ENCODE measurements around the gene CCNE1. TPM values are rescaled to one million over a fixed set of nuclear protein-coding genes. Genes with fewer than 3 reads are reported as not detected.

CCNE1 gene
- total and polyA plus RNA-seq, 2 experiments from 2014 or later, result 26.1 to 38.3 TPM

DNA sequence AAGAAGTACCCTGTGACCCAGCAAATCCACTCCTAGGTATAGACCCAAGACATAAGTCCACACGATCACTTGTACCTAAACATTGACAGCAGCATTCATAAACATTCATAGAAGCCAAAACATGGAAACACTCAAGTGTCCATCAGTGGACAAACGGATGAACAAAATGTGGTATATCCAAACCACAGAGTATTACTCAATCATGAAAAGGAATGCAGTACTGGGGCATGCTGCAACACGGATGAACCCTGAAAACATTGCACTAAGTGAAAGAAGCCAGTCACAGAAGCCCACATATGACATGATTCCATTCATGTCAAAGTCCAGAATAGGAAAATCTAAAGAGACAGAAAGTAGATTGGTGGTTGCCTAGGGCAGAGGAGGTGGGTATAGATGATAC is 22.8 kb upstream of the CCNE1 start:
- Mint-ChIP-seq H3K27me3 (ENCODE audit: insufficient read depth, low read depth, poor library complexity) (peaks cover 3% of the 10 kb centered on the region), H3K4me3 (no peak overlapping the region), H3K36me3 (ENCODE audit: low read depth) (no peaks in the 10 kb centered on the region; the same call in 2 of the 3 replicates), H3K4me1 (no peaks in the 10 kb centered on the region), H3K9me3 (no peaks in the 10 kb centered on the region), H3K27ac (no peak overlapping the region)
- H3K4me3 ChIP-seq, result no peak overlapping the region
- DNase-seq (ENCODE audit: low spot score) (no peak), ATAC-seq (no peak)
- H2AFZ ChIP-seq, result no peak overlapping the region
- H3F3A ChIP-seq (replicated peaks; ENCODE audit: low read depth), result no peaks in the 10 kb centered on the region
- TF ChIP-seq, protein P1, sequence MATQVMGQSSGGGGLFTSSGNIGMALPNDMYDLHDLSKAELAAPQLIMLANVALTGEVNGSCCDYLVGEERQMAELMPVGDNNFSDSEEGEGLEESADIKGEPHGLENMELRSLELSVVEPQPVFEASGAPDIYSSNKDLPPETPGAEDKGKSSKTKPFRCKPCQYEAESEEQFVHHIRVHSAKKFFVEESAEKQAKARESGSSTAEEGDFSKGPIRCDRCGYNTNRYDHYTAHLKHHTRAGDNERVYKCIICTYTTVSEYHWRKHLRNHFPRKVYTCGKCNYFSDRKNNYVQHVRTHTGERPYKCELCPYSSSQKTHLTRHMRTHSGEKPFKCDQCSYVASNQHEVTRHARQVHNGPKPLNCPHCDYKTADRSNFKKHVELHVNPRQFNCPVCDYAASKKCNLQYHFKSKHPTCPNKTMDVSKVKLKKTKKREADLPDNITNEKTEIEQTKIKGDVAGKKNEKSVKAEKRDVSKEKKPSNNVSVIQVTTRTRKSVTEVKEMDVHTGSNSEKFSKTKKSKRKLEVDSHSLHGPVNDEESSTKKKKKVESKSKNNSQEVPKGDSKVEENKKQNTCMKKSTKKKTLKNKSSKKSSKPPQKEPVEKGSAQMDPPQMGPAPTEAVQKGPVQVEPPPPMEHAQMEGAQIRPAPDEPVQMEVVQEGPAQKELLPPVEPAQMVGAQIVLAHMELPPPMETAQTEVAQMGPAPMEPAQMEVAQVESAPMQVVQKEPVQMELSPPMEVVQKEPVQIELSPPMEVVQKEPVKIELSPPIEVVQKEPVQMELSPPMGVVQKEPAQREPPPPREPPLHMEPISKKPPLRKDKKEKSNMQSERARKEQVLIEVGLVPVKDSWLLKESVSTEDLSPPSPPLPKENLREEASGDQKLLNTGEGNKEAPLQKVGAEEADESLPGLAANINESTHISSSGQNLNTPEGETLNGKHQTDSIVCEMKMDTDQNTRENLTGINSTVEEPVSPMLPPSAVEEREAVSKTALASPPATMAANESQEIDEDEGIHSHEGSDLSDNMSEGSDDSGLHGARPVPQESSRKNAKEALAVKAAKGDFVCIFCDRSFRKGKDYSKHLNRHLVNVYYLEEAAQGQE (IDR thresholded peaks at IDR 0.05; ENCODE audit: unreplicated experiment), result no peak
- no peak for TF ChIP-seq ZNF114 (CRISPR knock-in tag; IDR thresholded peaks at IDR 0.05)
- no peak for TF ChIP-seq JUNB (IDR thresholded peaks at IDR 0.05; ENCODE audit: unreplicated experiment)
- no peak for TF ChIP-seq ZNF462 (CRISPR knock-in tag; IDR thresholded peaks at IDR 0.05)
- TF ChIP-seq, protein P2, sequence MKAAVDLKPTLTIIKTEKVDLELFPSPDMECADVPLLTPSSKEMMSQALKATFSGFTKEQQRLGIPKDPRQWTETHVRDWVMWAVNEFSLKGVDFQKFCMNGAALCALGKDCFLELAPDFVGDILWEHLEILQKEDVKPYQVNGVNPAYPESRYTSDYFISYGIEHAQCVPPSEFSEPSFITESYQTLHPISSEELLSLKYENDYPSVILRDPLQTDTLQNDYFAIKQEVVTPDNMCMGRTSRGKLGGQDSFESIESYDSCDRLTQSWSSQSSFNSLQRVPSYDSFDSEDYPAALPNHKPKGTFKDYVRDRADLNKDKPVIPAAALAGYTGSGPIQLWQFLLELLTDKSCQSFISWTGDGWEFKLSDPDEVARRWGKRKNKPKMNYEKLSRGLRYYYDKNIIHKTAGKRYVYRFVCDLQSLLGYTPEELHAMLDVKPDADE (IDR thresholded peaks at IDR 0.05), result no peak
- TF ChIP-seq CREB1 (CRISPR knock-in tag; IDR thresholded peaks at IDR 0.05; ENCODE audit: low read depth), result no peak
- no peak for TF ChIP-seq CTCF (conservative IDR thresholded peaks at IDR 0.05; ENCODE audit: low read depth in 2 of 2)
- TF ChIP-seq NANOG (IDR thresholded peaks at IDR 0.05; ENCODE audit: borderline replicate concordance), result no peak
- H3K27me3 ChIP-seq (ENCODE audit: insufficient read depth), result no peaks in the 10 kb centered on the region
- H3K4me1 ChIP-seq (ENCODE audit: insufficient read depth), result no peaks in the 10 kb centered on the region
- no peaks in the 10 kb centered on the region for H4K20me1 ChIP-seq (replicated peaks; ENCODE audit: insufficient read depth)
- H3K36me3 ChIP-seq (ENCODE audit: insufficient read depth), result no peaks in the 10 kb centered on the region
- H3K9me2 ChIP-seq (ENCODE audit: insufficient read depth), result no peaks in the 10 kb centered on the region
- H3K79me2 ChIP-seq (replicated peaks; ENCODE audit: insufficient read depth), result no peaks in the 10 kb centered on the region
- H3K27ac ChIP-seq (ENCODE audit: low read depth), result no peak overlapping the region
- no peak overlapping the region for H3K4me2 ChIP-seq
